Neural progenitor cell (in vitro differentiated cells): ENCODE results near the gene TASOR2. TPM values are rescaled to one million over a fixed set of nuclear protein-coding genes. Genes with fewer than 3 reads are reported as not detected.

Experiments
- DNase-seq: peaks from one replicate; pipeline ENCODE4 v3.0.0-alpha.2; 2016; ENCODE audit warnings: low spot score
- H2AFZ ChIP-seq: fragments of 200-600 bp; sonication (generic); replicated peaks from 2 replicates; pipeline ENCODE4 v1.6.1; 2016; ENCODE audit warnings: antibody characterized with exemption
- H3F3A ChIP-seq: fragments of 200-600 bp; sonication (generic); 2 replicates; pipeline ENCODE4 v1.6.1; 2016; ENCODE audit warnings: antibody characterized with exemption, low read depth
- H3K27ac ChIP-seq: fragments of 200-600 bp; sonication (generic); 2 replicates; pipeline ENCODE4 v1.5.1; 2016; ENCODE audit warnings: mild to moderate bottlenecking
- H3K27me3 ChIP-seq: fragments of 200-600 bp; sonication (generic); 2 replicates; pipeline ENCODE4 v1.6.1; 2016; ENCODE audit warnings: mild to moderate bottlenecking, moderate library complexity
- H3K36me3 ChIP-seq: fragments of 200-600 bp; sonication (generic); 2 replicates; pipeline ENCODE4 v1.5.1; 2016
- H3K4me1 ChIP-seq: fragments of 200-600 bp; sonication (generic); 2 replicates; pipeline ENCODE4 v1.6.1; 2016; ENCODE audit warnings: mixed run types
- H3K4me2 ChIP-seq: fragments of 200-600 bp; sonication (generic); 2 replicates; pipeline ENCODE4 v1.6.1; 2016
- H3K4me3 ChIP-seq: fragments of 200-600 bp; sonication (generic); 2 replicates; pipeline ENCODE4 v1.5.1; 2016
- H3K79me2 ChIP-seq: fragments of 200-600 bp; sonication (generic); 2 replicates; pipeline ENCODE4 v1.6.1; 2016; ENCODE audit warnings: low read depth
- H3K9ac ChIP-seq: fragments of 200-600 bp; sonication (generic); 2 replicates; pipeline ENCODE4 v1.6.1; 2016
- H3K9me3 ChIP-seq: fragments of 200-600 bp; sonication (generic); 2 replicates; pipeline ENCODE4 v1.5.1; 2016; ENCODE audit warnings: low read depth
- H4K20me1 ChIP-seq: fragments of 200-600 bp; sonication (generic); 2 replicates; pipeline ENCODE4 v1.6.1; 2016; ENCODE audit warnings: low read depth
- H3K27ac Mint-ChIP-seq: 3 replicates; pipeline ENCODE4 v1.8.0; 2021; ENCODE audit warnings: mixed read lengths
- H3K27me3 Mint-ChIP-seq: 2 replicates; pipeline ENCODE4 v1.8.0; 2022; ENCODE audit warnings: low read depth, mild to moderate bottlenecking, inconsistent platforms, moderate library complexity, mixed read lengths; ENCODE audit not compliant: insufficient read depth
- H3K36me3 Mint-ChIP-seq: 3 replicates; pipeline ENCODE4 v1.8.0; 2021; ENCODE audit warnings: mixed read lengths
- H3K4me1 Mint-ChIP-seq: 3 replicates; pipeline ENCODE4 v1.8.0; 2021; ENCODE audit warnings: mixed read lengths
- H3K4me3 Mint-ChIP-seq: 3 replicates; pipeline ENCODE4 v1.8.0; 2021; ENCODE audit warnings: mild to moderate bottlenecking, moderate library complexity, mixed read lengths
- H3K9me3 Mint-ChIP-seq: 3 replicates; pipeline ENCODE4 v1.8.0; 2020; ENCODE audit warnings: mixed read lengths
- EZH2 ChIP-seq: fragments of 200-600 bp; sonication (generic); IDR thresholded peaks from 2 replicates; pipeline ENCODE4 v1.6.1; 2017; ENCODE audit warnings: antibody characterized with exemption, mild to moderate bottlenecking, moderate library complexity
- EZH2phosphoT487 ChIP-seq: fragments of 200-600 bp; sonication (generic); IDR thresholded peaks from 2 replicates; pipeline ENCODE4 v1.6.1; 2017; ENCODE audit warnings: antibody characterized with exemption
- total RNA-seq: library from RNA; depleted of rRNA; stranded (reverse); fragments of >200 nt; gene quantifications from 2 replicates; pipeline ENCODE4 v1.2.3, GENCODE V29; 2015; ENCODE audit warnings: low replicate concordance
- TF ChIP-seq, protein P1 (sequence below): fragments of 200-600 bp; sonication (generic); IDR thresholded peaks from 2 replicates; pipeline ENCODE4 v1.5.1; 2017; ENCODE audit warnings: antibody characterized with exemption, mild to moderate bottlenecking

Gene TASOR2
- total RNA-seq, 1 donor from 2014 or later = 32.7 TPM

DNA sequence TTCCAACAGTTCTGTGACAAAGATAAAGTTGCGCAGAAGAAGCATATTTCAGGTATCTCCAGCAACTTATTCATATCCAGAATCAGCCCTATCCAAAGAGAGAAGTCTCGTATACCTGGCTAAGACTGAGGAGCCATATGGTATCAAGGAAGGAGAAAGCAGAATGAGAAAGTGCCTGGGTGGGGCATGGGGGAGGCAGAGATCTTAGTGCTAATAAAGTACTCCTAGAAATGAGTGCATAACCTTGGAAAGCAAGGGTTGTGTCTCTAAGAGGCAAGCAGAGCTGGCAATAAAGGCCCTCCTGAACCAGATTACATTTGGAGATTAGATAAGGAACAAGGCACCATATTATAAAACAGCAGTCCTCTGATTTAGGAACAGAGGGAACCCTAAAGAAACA is 12.7 kb downstream of the TASOR2 start:
- no peak overlapping the region for H3K27ac ChIP-seq
- H3K4me3 ChIP-seq = no peak overlapping the region
- Mint-ChIP-seq H3K27me3 (no peaks in the 10 kb centered on the region), H3K4me1 (peaks cover 11% of the 10 kb centered on the region), H3K9me3 (no peaks in the 10 kb centered on the region), H3K36me3 (no peaks in the 10 kb centered on the region), H3K4me3 (no peak overlapping the region), H3K27ac (no peak overlapping the region)
- peaks cover 99% of the 10 kb centered on the region for H3K79me2 ChIP-seq
- no peak for DNase-seq
- TF ChIP-seq, protein P1, sequence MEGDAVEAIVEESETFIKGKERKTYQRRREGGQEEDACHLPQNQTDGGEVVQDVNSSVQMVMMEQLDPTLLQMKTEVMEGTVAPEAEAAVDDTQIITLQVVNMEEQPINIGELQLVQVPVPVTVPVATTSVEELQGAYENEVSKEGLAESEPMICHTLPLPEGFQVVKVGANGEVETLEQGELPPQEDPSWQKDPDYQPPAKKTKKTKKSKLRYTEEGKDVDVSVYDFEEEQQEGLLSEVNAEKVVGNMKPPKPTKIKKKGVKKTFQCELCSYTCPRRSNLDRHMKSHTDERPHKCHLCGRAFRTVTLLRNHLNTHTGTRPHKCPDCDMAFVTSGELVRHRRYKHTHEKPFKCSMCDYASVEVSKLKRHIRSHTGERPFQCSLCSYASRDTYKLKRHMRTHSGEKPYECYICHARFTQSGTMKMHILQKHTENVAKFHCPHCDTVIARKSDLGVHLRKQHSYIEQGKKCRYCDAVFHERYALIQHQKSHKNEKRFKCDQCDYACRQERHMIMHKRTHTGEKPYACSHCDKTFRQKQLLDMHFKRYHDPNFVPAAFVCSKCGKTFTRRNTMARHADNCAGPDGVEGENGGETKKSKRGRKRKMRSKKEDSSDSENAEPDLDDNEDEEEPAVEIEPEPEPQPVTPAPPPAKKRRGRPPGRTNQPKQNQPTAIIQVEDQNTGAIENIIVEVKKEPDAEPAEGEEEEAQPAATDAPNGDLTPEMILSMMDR = no peak
- TF ChIP-seq EZH2 (no peak), EZH2phosphoT487 (no peak)
- H3K9ac ChIP-seq = no peak overlapping the region
- H3K27me3 ChIP-seq = no peaks in the 10 kb centered on the region
- no peaks in the 10 kb centered on the region for H3K36me3 ChIP-seq
- H3K4me2 ChIP-seq = no peak overlapping the region
- peaks cover 21% of the 10 kb centered on the region for H3K4me1 ChIP-seq
- no peak overlapping the region for H2AFZ ChIP-seq
- H4K20me1 ChIP-seq = peaks cover 21% of the 10 kb centered on the region
- H3K9me3 ChIP-seq = no peaks in the 10 kb centered on the region
- H3F3A ChIP-seq = peaks cover 16% of the 10 kb centered on the region

DNA sequence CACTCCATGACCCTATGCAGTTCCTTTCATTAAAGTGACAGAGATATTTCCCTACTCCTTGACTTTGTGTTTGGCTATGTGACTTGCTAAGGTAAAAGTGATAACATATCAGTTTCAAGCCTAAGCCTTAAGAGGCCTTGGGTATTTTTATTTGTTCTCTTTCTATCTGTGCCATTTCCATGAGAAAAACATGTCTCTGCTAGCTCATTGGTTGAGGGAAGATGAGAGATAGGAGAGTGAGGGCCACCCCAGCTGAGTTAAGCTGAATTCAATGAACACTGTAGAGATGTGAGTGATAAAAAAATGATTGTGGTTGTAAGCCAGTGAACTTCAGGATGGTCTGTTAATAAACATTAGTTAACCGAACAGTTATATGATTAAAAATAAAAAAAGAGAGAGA is 13.4 kb downstream of the TASOR2 start:
- H3K9ac ChIP-seq = no peak overlapping the region
- no peaks in the 10 kb centered on the region for H3K9me3 ChIP-seq
- H3K79me2 ChIP-seq = peaks cover 99% of the 10 kb centered on the region
- no peak overlapping the region for H3K4me3 ChIP-seq
- H3F3A ChIP-seq = peaks cover 11% of the 10 kb centered on the region
- H2AFZ ChIP-seq = no peak overlapping the region
- no peaks in the 10 kb centered on the region for H3K9me3 Mint-ChIP-seq
- H3K36me3 ChIP-seq = no peaks in the 10 kb centered on the region
- peaks cover 19% of the 10 kb centered on the region for H4K20me1 ChIP-seq
- no peak for DNase-seq
- H3K36me3 Mint-ChIP-seq = no peaks in the 10 kb centered on the region
- no peak overlapping the region for H3K27ac Mint-ChIP-seq
- peaks cover 8% of the 10 kb centered on the region for H3K4me1 Mint-ChIP-seq
- H3K4me3 Mint-ChIP-seq = no peak overlapping the region
- TF ChIP-seq EZH2 (no peak), EZH2phosphoT487 (no peak)
- TF ChIP-seq, protein P1 = no peak
- H3K27ac ChIP-seq = no peak overlapping the region
- no peaks in the 10 kb centered on the region for H3K27me3 ChIP-seq
- H3K4me1 ChIP-seq = peaks cover 19% of the 10 kb centered on the region
- no peaks in the 10 kb centered on the region for H3K27me3 Mint-ChIP-seq
- no peak overlapping the region for H3K4me2 ChIP-seq

DNA sequence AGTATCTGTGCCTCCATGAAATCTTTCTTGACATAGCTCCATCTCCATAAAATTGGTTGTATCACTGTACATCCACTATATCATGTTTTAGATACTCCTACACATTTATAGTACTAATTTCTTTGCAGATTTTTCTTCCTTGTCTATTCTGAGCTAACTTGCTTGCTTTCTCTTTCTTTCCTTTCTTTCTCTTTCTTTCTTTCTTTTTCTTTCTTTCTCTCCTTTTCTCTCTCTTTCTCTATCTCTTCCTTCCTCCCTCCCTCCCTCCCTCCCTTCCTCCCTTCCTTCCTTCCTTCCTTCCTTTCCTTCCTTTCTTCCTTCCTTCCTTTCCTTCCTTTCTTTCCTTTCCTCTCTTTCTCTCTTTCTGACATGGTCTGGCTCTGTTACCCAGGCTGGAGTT is 23.7 kb downstream of the TASOR2 start:
- peaks cover 3% of the 10 kb centered on the region for H3K9me3 Mint-ChIP-seq
- no peak overlapping the region for H3K27ac Mint-ChIP-seq
- peaks cover 6% of the 10 kb centered on the region for H3K36me3 Mint-ChIP-seq
- Histone ChIP-seq H3K27me3 (no peaks in the 10 kb centered on the region), H3F3A (no peaks in the 10 kb centered on the region), H3K27ac (no peak overlapping the region), H3K4me2 (no peak overlapping the region), H3K79me2 (peaks cover 67% of the 10 kb centered on the region), H3K9me3 (peaks cover 4% of the 10 kb centered on the region), H4K20me1 (no peaks in the 10 kb centered on the region), H2AFZ (no peak overlapping the region), H3K4me3 (no peak overlapping the region), H3K36me3 (no peaks in the 10 kb centered on the region), H3K4me1 (no peaks in the 10 kb centered on the region), H3K9ac (no peak overlapping the region)
- no peaks in the 10 kb centered on the region for H3K4me1 Mint-ChIP-seq
- H3K27me3 Mint-ChIP-seq = no peaks in the 10 kb centered on the region
- TF ChIP-seq EZH2 = no peak
- TF ChIP-seq, protein P1 = no peak
- TF ChIP-seq EZH2phosphoT487 = no peak
- no peak for DNase-seq
- H3K4me3 Mint-ChIP-seq = no peak overlapping the region

DNA sequence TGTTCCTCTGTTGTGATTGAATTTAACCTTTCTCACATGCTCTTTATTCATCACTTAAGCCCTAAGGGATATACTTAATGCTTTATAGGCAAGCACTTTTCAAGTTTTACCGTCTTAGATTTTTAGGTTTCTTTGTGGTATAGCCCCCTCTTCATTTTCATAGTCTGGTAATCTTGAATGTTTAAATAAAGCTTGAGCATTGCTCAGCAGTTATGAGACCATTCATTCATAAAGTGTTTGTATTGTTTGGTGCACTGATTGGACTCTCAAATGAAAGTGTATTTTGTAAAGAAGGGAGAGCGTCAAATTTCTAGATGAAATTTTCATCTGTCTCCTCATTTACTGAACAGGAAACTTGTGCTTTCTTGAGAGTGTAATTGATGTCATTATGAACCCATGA is 25.2 kb downstream of the TASOR2 start:
- Mint-ChIP-seq H3K36me3 (peaks cover 5% of the 10 kb centered on the region), H3K9me3 (no peaks in the 10 kb centered on the region), H3K27ac (no peak overlapping the region), H3K27me3 (no peaks in the 10 kb centered on the region), H3K4me1 (no peaks in the 10 kb centered on the region), H3K4me3 (no peak overlapping the region)
- no peak overlapping the region for H3K4me2 ChIP-seq
- no peaks in the 10 kb centered on the region for H4K20me1 ChIP-seq
- peaks cover 63% of the 10 kb centered on the region for H3K79me2 ChIP-seq
- H3K9ac ChIP-seq = no peak overlapping the region
- H3K4me1 ChIP-seq = no peaks in the 10 kb centered on the region
- DNase-seq = no peak
- peaks cover 4% of the 10 kb centered on the region for H3K9me3 ChIP-seq
- TF ChIP-seq EZH2 = no peak
- no peak overlapping the region for H2AFZ ChIP-seq
- no peaks in the 10 kb centered on the region for H3K36me3 ChIP-seq
- H3K27ac ChIP-seq = no peak overlapping the region
- no peaks in the 10 kb centered on the region for H3K27me3 ChIP-seq
- no peaks in the 10 kb centered on the region for H3F3A ChIP-seq
- H3K4me3 ChIP-seq = no peak overlapping the region
